Measurements from ENCODE around the gene GABBR2.
A peak's percentile ranks its signal among the peaks of the same experiment; 100 is the strongest.
"Not testable (repeated sequence)": the region's sequence is repeated elsewhere in the genome, so short reads cannot be mapped to it uniquely, and the experiment has no call there.

GABBR2 gene

DNA sequence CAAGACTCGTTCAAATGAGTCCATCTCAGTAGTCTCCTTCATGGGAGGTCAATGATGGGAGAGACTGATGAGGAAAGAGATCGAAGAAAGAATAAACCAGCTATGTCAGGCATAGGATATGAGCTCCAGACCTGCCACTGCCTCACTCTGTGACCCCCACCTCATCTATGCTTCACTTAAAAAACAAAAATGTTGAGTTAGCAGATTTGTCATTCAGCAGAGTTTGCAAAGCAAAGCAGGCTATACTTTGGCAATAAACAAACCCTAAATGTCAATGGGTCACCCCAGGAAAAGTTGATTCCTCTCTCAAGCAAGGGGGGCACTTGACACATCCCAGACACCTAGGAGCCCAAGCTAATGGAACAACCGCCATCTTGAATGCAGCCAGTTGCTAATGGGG is 117.0 kb downstream of the GABBR2 start:
- DNase-seq, result no peak

DNA sequence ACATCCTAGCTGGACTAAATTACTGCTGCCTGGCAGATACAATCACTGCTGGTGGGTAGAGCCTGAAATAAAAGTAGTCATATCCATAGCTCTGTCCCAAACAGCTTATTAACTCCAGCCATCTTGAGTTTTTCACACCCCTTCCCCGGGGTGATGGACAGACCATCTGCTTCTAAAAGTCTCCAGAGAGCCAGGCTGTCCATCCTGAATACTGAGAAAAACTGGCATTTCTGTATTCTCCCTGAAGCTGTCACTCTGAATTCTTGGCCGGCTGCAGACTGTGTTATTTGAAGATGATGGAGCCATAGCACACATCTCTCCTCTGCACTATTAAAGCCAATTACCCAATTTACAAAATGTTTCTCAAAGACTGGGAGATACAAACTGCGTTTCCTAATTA is 118.6 kb downstream of the GABBR2 start:
- no peak for DNase-seq

DNA sequence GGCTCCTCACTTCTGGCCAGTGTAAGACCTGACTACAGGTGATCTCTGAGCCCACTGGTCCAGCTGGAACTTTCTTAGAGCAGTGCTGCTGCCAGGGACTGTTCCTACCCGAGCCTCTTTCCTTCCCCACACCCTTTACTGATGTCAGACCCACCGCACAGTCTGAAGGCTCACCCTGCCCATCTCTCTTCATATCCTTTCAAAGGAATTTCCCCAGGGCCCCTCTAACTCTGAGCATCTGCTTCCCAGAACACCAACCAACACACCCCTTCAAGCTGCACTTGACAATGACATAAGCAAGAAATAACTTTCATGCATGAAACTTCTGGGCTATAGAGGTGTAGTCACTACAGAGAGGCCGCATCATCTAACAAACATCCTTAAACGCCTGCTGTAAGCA is 119.6 kb downstream of the GABBR2 start:
- no peak for DNase-seq

DNA sequence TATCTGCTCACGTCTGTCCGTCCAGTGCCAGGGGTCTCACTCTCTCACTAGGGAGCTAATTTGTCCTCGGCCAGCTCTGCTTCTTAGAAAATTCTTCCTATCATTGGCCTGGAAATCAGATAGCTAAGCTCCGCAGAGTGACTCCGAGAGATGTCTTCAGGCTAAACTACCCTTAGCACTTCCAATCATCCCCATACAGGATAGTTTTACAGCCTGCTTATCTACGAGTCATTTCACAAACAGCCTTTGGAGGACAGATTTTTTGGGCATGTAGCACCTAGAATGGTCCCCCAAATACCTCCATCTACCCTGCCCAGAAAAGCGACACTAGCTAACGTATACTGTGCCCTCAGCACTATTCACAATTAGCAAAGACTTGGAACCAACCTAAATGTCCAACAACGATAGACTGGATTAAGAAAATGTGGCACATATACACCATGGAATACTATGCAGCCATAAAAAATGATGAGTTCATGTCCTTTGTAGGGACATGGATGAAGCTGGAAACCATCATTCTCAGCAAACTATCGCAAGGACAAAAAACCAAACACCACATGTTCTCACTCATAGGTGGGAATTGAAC is 123.8 kb downstream of the GABBR2 start:
- DNase-seq, result not testable (repeated sequence)

- no peak for DNase-seq
Measured at GRCh38 chr9:98584059-98584458, 124.7 kb downstream of the GABBR2 start.

- no peak for DNase-seq
Measured at GRCh38 chr9:98583417-98583816, 125.3 kb downstream of the GABBR2 start.

DNA sequence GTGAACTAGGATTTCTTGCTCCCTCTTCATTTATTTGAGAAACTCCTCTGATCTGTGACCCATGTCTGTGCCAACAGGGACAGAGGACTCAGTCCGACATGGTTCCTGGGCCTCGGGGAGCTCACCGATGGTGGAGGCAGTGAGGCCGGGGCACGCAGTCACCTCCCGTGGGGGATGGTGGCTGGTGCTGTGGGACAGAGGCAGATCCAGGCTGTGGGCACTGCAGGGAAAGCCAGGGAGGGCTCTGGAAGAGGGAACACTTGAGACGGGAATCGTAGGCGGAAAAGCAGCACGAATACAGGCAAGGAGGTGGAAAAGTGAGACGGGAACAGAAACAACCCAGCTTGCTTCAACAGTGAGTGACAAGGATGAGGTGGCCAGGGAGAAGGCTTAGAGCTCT is 127.8 kb downstream of the GABBR2 start:
- DNase-seq, result no peak

DNA sequence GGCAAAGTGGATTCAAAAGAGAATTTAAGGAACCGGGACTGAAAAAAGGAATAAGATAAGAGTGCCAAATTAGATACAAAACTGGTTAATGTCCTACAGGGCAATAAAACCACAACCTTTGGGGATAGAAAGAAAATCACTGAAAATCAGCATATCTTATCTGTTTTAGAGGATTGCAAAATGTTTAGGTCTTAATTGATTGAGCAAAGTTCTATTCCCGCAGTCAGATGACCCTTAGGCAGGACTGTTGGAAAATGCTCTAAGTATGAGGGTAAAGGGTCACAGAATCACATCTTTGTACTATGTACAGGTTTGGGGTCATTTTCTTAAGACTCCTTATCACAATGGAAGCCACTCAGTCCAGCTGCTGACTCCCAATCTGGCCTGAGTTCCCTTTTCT is 129.0 kb downstream of the GABBR2 start:
- peak in 1 of 4 experiments; percentile 21 for DNase-seq

DNA sequence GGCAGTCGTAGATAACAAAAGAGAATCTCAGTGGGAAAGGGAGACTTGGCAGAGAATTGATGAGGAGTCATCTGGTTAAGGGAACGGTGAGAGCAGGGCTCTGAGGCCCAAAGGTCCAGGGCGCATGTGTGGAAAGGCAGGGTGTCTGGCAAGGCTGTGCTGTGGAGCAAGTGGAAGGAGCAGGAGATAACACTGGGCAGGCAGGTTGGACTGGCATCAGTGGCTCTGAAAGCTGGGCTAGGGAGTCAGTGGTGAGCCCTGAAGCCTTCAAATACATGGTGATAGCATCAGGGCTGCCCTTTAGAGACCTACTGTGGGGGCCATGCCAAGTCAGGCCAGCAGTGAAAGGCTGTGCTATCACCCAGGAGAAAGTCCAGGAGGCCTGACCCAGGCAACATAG is 131.3 kb downstream of the GABBR2 start:
- DNase-seq, result no peak

DNA sequence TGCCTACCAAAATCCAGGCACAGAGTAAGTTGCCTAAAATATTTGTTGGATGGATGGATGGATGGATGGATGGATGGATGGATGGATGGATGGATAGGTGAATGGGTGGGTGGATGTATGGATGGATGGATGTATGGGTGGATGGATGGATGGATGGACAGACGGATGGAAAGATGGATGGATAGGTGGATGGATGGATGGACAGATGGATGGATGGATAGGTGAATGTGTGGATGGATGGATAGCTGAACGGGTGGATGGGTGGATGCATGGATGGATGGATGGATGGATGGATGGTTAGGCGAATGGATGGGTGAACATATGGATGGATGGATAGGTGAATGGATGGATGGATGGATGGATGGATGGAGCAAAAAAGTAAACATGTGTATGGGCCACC is 131.9 kb downstream of the GABBR2 start:
- no peak for DNase-seq

- DNase-seq, result no peak
Measured at GRCh38 chr9:98576354-98576753, 132.4 kb downstream of the GABBR2 start.

- peak; percentile 68 to 82 (median 80) for DNase-seq
Measured at GRCh38 chr9:98575379-98576346, 133.1 kb downstream of the GABBR2 start.

DNA sequence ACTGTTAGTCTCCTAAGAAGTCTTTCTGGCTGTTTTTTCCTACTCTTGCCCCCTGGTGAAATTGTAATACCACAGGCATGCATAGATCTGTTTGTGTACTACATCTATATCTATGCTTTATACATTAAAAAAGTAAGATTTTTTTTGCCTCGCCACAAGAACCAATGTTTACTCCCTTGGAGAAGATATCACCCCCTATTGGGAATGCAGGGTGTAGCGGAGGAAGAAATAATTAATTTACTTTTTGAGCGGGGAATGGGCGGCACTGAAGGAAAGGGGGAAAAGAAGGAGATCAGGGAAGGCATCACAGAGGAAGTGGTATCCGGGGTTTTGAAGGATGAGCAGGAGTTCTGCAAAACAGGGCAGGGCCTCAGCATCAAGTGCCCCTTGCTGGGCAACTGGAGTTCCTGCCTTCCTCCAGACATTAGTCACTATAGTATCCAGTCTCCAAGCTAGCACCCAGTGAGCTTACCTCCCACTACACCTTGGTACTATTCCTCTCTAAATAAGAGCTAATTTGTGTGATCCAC is 134.9 kb downstream of the GABBR2 start:
- no peak for DNase-seq

GRCh38 chr9:98572796-98573195 is 135.9 kb downstream of the GABBR2 start:
- DNase-seq, result no peak

- no peak for DNase-seq
Measured at GRCh38 chr9:98572054-98572627, 136.6 kb downstream of the GABBR2 start.

DNA sequence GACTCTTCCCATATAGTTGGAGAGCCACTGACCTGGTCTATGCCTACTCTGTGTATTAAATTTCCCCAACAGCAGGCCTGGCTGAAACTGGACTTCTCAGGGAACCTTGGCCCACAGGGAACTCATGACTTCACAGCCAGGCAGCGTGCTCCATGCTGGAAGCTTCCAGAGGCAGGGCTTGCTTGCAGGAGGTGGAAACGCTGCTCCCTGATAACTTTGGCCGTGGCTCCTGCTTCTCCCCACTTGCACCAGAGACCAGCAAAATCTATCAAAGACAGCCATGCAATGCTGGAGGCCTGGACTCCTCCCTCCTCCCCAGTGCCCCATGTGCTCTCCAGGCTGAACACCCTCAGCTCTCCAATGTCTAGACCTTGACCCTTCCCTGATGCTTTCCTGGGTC is 137.1 kb downstream of the GABBR2 start:
- no peak for DNase-seq

- no peak for DNase-seq
Measured at GRCh38 chr9:98570663-98571440, 137.9 kb downstream of the GABBR2 start.

- DNase-seq, result no peak
Measured at GRCh38 chr9:98570055-98570454, 138.7 kb downstream of the GABBR2 start.

DNA sequence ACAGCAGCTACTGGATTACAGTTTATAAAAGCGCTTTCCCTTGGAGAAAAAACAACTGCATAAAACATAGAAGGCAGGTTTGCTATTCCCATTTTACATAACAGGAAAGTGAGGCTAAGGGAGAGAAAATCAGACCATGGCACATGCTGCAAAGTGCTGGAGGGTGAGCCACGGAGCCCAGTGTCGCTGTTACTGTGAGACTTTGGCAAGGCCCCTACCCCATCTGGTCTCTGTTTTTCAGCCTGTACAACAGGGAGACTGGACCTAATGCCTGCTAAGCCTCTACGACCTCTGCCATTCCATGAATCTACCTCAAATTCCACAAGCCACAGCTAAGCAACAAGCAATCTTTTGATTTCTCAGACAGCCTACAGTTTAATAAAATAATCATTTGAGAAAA is 139.2 kb downstream of the GABBR2 start:
- DNase-seq, result no peak

- DNase-seq, result no peak
Measured at GRCh38 chr9:98568909-98569469, 139.7 kb downstream of the GABBR2 start.

DNA sequence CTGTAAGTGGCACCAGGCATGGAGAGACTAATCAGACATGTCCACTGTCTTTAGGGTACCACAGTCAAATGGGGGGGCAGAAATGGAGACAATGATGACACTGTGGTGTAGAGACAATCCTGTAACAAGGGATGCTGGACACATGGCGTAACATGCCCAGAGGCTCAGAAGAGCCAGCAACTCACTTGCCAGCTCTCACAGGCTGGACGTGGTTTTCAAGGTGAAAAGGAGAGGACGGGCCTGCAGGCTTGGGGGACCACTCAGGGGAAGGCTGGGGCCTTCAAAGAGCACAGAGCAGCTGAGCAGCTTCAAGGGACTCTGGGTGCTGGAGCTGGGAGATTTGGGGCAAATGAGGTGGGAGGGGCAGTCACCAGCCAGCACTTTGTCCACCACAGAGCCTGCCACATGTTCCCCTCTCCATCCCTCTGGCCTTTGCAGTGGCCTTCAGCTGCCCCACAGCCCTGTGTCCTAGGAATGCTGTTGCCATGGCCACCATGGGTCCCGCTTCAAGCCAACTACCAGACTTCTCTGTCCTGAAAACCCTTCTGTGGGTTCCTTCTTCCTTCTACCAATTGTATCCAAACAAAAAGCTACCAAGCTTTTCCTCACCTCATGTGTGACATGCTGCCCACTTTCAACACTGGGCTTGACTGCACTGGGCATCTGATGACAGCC is 140.4 kb downstream of the GABBR2 start:
- no peak for DNase-seq

Measured in suppressor macrophage (primary cell).